WTC11 (cell line): Measurements from ENCODE around the gene CLIC3. TPM values are rescaled to one million over a fixed set of nuclear protein-coding genes. Genes with fewer than 3 reads are reported as not detected.

Experiments used
- ATAC-seq: fragments of 200-7000 bp; cut with Tn5 transposase; 2 replicates; pipeline ENCODE4 v1.10.0; 2021; ENCODE audit warnings: mild to moderate bottlenecking, moderate library complexity
- CTCF ChIA-PET: fragments of 300-600 bp; sonication (Branson Sonifier 250); formaldehyde crosslinking; loops from one replicate; lab custom pipeline; 2021; ENCODE audit warnings: antibody characterized with exemption; lab: Charles Lee
- POLR2A ChIA-PET: fragments of 350-600 bp; sonication (Branson Sonifier 250); formaldehyde crosslinking; loops from one replicate; lab custom pipeline; 2021; ENCODE audit warnings: antibody characterized with exemption; lab: Charles Lee
- DNase-seq: peaks from one replicate; pipeline ENCODE4 v3.0.0; 2021; ENCODE audit warnings: low spot score
- H3K27ac Mint-ChIP-seq: 2 replicates; pipeline ENCODE4 v1.8.0; 2021; ENCODE audit warnings: mixed read lengths
- H3K27me3 Mint-ChIP-seq: 2 replicates; pipeline ENCODE4 v1.8.0; 2021; ENCODE audit warnings: low read depth, mild to moderate bottlenecking, moderate library complexity, mixed read lengths
- H3K36me3 Mint-ChIP-seq: 2 replicates; pipeline ENCODE4 v1.8.0; 2021; ENCODE audit warnings: mixed read lengths
- H3K4me1 Mint-ChIP-seq: 2 replicates; pipeline ENCODE4 v1.8.0; 2022; ENCODE audit warnings: mixed read lengths
- H3K4me3 Mint-ChIP-seq: 2 replicates; pipeline ENCODE4 v1.8.0; 2021; ENCODE audit warnings: mild to moderate bottlenecking, moderate library complexity, mixed read lengths
- H3K9me3 Mint-ChIP-seq: 2 replicates; pipeline ENCODE4 v1.8.0; 2021; ENCODE audit warnings: mixed read lengths
- ATF3 ChIP-seq: sonication (generic); formaldehyde crosslinking; conservative IDR thresholded peaks from 2 replicates; pipeline ENCODE4 v1.8.1; 2022; ENCODE audit warnings: mild to moderate bottlenecking, missing genetic modification reagents
- E2F4 ChIP-seq: sonication (generic); formaldehyde crosslinking; IDR thresholded peaks from 2 replicates; pipeline ENCODE4 v1.8.1; 2022; ENCODE audit warnings: low read depth, mild to moderate bottlenecking, moderate library complexity, missing genetic modification reagents, borderline replicate concordance
- ESRRA ChIP-seq: sonication (generic); formaldehyde crosslinking; IDR thresholded peaks from 2 replicates; pipeline ENCODE4 v1.8.1; 2022; ENCODE audit warnings: mild to moderate bottlenecking, missing genetic modification reagents, borderline replicate concordance
- FOXJ3 ChIP-seq: sonication (generic); formaldehyde crosslinking; IDR thresholded peaks from 2 replicates; pipeline ENCODE4 v1.9.0; 2021; ENCODE audit warnings: missing genetic modification reagents, mild to moderate bottlenecking, borderline replicate concordance
- GRHL2 ChIP-seq: fragments of 250-450 bp; sonication (Bioruptor Pico); IDR thresholded peaks from 2 replicates; pipeline ENCODE4 v1.8.0; 2022; ENCODE audit warnings: mild to moderate bottlenecking, moderate library complexity; ENCODE audit not compliant: insufficient replicate concordance, severe bottlenecking
- GTF2I ChIP-seq: fragments of 250-450 bp; sonication (Bioruptor Pico); conservative IDR thresholded peaks from 2 replicates; pipeline ENCODE4 v1.4.0; 2021; ENCODE audit warnings: mild to moderate bottlenecking
- HMGA2 ChIP-seq: fragments of 250-450 bp; sonication (Bioruptor Pico); IDR thresholded peaks from 2 replicates; pipeline ENCODE4 v1.4.0; 2021; ENCODE audit warnings: mild to moderate bottlenecking, moderate library complexity
- JAZF1 ChIP-seq: fragments of 250-450 bp; sonication (Bioruptor Pico); IDR thresholded peaks from 2 replicates; pipeline ENCODE4 v1.9.0; 2021; ENCODE audit warnings: moderate library complexity, mild to moderate bottlenecking, inconsistent platforms
- KAT7 ChIP-seq: sonication (generic); formaldehyde crosslinking; IDR thresholded peaks from 2 replicates; pipeline ENCODE4 v1.8.1; 2023; ENCODE audit warnings: missing genetic modification reagents, mild to moderate bottlenecking, borderline replicate concordance
- MLX ChIP-seq: sonication (generic); formaldehyde crosslinking; IDR thresholded peaks from 2 replicates; pipeline ENCODE4 v1.8.1; 2023; ENCODE audit warnings: mild to moderate bottlenecking, missing genetic modification reagents, moderate library complexity
- NFATC4 ChIP-seq: fragments of 250-450 bp; sonication (Bioruptor Pico); IDR thresholded peaks from 2 replicates; pipeline ENCODE4 v1.9.0; 2021; ENCODE audit warnings: mild to moderate bottlenecking
- NR1H2 ChIP-seq: sonication (generic); formaldehyde crosslinking; IDR thresholded peaks from 2 replicates; pipeline ENCODE4 v1.9.0; 2021; ENCODE audit warnings: mild to moderate bottlenecking, moderate library complexity, missing genetic modification reagents
- OVOL2 ChIP-seq: fragments of 250-450 bp; sonication (Bioruptor Pico); IDR thresholded peaks from 2 replicates; pipeline ENCODE4 v1.9.0; 2021; ENCODE audit warnings: mild to moderate bottlenecking, borderline replicate concordance
- SMAD4 ChIP-seq: sonication (generic); formaldehyde crosslinking; IDR thresholded peaks from 2 replicates; pipeline ENCODE4 v1.8.0; 2022; ENCODE audit warnings: mild to moderate bottlenecking, missing genetic modification reagents
- SOX15 ChIP-seq: fragments of 250-450 bp; sonication (Bioruptor Pico); IDR thresholded peaks from 2 replicates; pipeline ENCODE4 v1.9.0; 2021; ENCODE audit warnings: mild to moderate bottlenecking
- TCF7 ChIP-seq: sonication (generic); formaldehyde crosslinking; IDR thresholded peaks from 2 replicates; pipeline ENCODE4 v1.8.0; 2022; ENCODE audit warnings: mild to moderate bottlenecking, low read depth, missing genetic modification reagents, moderate library complexity
- TEAD1 ChIP-seq: sonication (generic); formaldehyde crosslinking; IDR thresholded peaks from 2 replicates; pipeline ENCODE4 v1.8.0; 2022; ENCODE audit warnings: mild to moderate bottlenecking, missing genetic modification reagents
- TEAD4 ChIP-seq: sonication (generic); formaldehyde crosslinking; IDR thresholded peaks from 2 replicates; pipeline ENCODE4 v1.8.0; 2022; ENCODE audit warnings: mild to moderate bottlenecking, missing genetic modification reagents
- TP53 ChIP-seq: sonication (generic); formaldehyde crosslinking; IDR thresholded peaks from 2 replicates; pipeline ENCODE4 v1.8.1; 2023; ENCODE audit warnings: mild to moderate bottlenecking, missing genetic modification reagents
- USF2 ChIP-seq: sonication (generic); formaldehyde crosslinking; IDR thresholded peaks from 2 replicates; pipeline ENCODE4 v1.8.1; 2023; ENCODE audit warnings: mild to moderate bottlenecking, missing genetic modification reagents, moderate library complexity
- ZMAT4 ChIP-seq: fragments of 250-450 bp; sonication (Bioruptor Pico); IDR thresholded peaks from 2 replicates; pipeline ENCODE4 v1.9.0; 2021; ENCODE audit warnings: mild to moderate bottlenecking
- ZNF138 ChIP-seq: sonication (generic); formaldehyde crosslinking; conservative IDR thresholded peaks from 2 replicates; pipeline ENCODE4 v1.8.1; 2022; ENCODE audit warnings: mild to moderate bottlenecking, moderate library complexity, missing genetic modification reagents
- ZNF232 ChIP-seq: sonication (generic); formaldehyde crosslinking; IDR thresholded peaks from 2 replicates; pipeline ENCODE4 v1.8.0; 2022; ENCODE audit warnings: mild to moderate bottlenecking, missing genetic modification reagents
- ZNF396 ChIP-seq: fragments of 250-450 bp; sonication (Bioruptor Pico); IDR thresholded peaks from 2 replicates; pipeline ENCODE4 v1.8.0; 2021; ENCODE audit warnings: mild to moderate bottlenecking, moderate library complexity, borderline replicate concordance
- total RNA-seq: library from RNA; stranded (reverse); gene quantifications from 3 replicates; pipeline ENCODE4 v1.2.3, GENCODE V29; 2021

The CLIC3 gene
- total RNA-seq, 1 experiment from 2014 or later: 0.31 TPM

- Mint-ChIP-seq H3K4me3 (no peak overlapping the region), H3K4me1 (no peaks in the 10 kb centered on the region), H3K36me3 (no peaks in the 10 kb centered on the region), H3K27ac (no peak overlapping the region), H3K27me3 (no peaks in the 10 kb centered on the region), H3K9me3 (peaks cover 9% of the 10 kb centered on the region)
- POLR2A ChIA-PET: no interaction called here
- CTCF ChIA-PET: no interaction called here
- ATAC-seq: no peak
- TF ChIP-seq SOX15 (CRISPR knock-in tag) (no peak), ATF3 (CRISPR knock-in tag) (no peak), USF2 (CRISPR knock-in tag) (no peak)
- TF ChIP-seq, all 79 proteins: peak for 0
- no peak for DNase-seq
These were observed 38.9 kb downstream of the CLIC3 start for GRCh38 chr9:136957461-136957860.

- no peak overlapping the region for H3K27ac Mint-ChIP-seq
- POLR2A ChIA-PET: no interaction called here
- TF ChIP-seq NFATC4 (no peak), HMGA2 (CRISPR knock-in tag) (no peak), ZMAT4 (CRISPR knock-in tag) (no peak), GRHL2 (CRISPR knock-in tag) (no peak), JAZF1 (CRISPR knock-in tag) (no peak), NR1H2 (no peak), TEAD4 (CRISPR knock-in tag) (no peak), ZNF138 (CRISPR knock-in tag) (no peak), ZNF232 (CRISPR knock-in tag) (no peak), E2F4 (CRISPR knock-in tag) (no peak), ESRRA (CRISPR knock-in tag) (no peak), TP53 (CRISPR knock-in tag) (no peak), TCF7 (no peak), ZNF396 (CRISPR knock-in tag) (no peak), GTF2I (CRISPR knock-in tag) (no peak), OVOL2 (CRISPR knock-in tag) (no peak), TEAD1 (no peak), MLX (CRISPR knock-in tag) (no peak), SMAD4 (no peak)
- TF ChIP-seq, all 79 proteins: peak for 0
- no peak for ATAC-seq
- no peaks in the 10 kb centered on the region for H3K36me3 Mint-ChIP-seq
- H3K4me1 Mint-ChIP-seq: no peaks in the 10 kb centered on the region
- H3K27me3 Mint-ChIP-seq: no peaks in the 10 kb centered on the region
- peaks cover 9% of the 10 kb centered on the region for H3K9me3 Mint-ChIP-seq
- CTCF ChIA-PET: no interaction called here
- no peak for DNase-seq
- no peak overlapping the region for H3K4me3 Mint-ChIP-seq
These were observed 39.8 kb downstream of the CLIC3 start for GRCh38 chr9:136956604-136957003.

GRCh38 chr9:136955943-136956335 lies 40.4 kb downstream of the CLIC3 start:
- Mint-ChIP-seq H3K4me3 (no peak overlapping the region), H3K4me1 (no peaks in the 10 kb centered on the region), H3K27me3 (no peaks in the 10 kb centered on the region), H3K9me3 (peaks cover 9% of the 10 kb centered on the region)
- CTCF ChIA-PET: interaction anchor here (1.4 to 2.9 kb wide), 2 partner anchors 73 to 80 kb away, joined by 4 to 17 read pairs; no protein-coding TSS in a partner anchor
- TF ChIP-seq E2F4 (CRISPR knock-in tag): no peak
- no peak for TF ChIP-seq FOXJ3 (CRISPR knock-in tag)
- no peak for TF ChIP-seq KAT7
- no peak for TF ChIP-seq NFATC4
- TF ChIP-seq, all 79 proteins: peak for 0
- POLR2A ChIA-PET: no interaction called here
- Mint-ChIP-seq H3K27ac (no peak overlapping the region), H3K36me3 (no peaks in the 10 kb centered on the region)
- DNase-seq: no peak
- no peak for ATAC-seq
